K562 (cell line): Measurements from ENCODE around the gene SERPINB7. TPM values are rescaled to one million over a fixed set of nuclear protein-coding genes. Genes with fewer than 3 reads are reported as not detected.

ENCODE experiments used
- ATAC-seq: fragments of 200-7000 bp; cut with Tn5 transposase; 3 replicates; pipeline ENCODE4 v1.9.1; 2020; ENCODE audit warnings: moderate library complexity
- BruUV-seq: library from RNA; stranded (reverse); fragments of 400-500 nt; replicated peaks from 2 replicates; lab custom pipeline; 2021; lab: Mats Ljungman, UMichigan
- CTCF ChIA-PET: fragments of 300-600 bp; formaldehyde crosslinking; extraction: SDS; loops from one replicate; lab custom pipeline; 2021; ENCODE audit warnings: low intra/inter-chr PET ratio; lab: Yijun Ruan, JAX
- POLR2A ChIA-PET: fragments of 300-600, 350-650 bp; sonication (Branson Sonifier 250); formaldehyde crosslinking; extraction: SDS; loops from one replicate; lab custom pipeline; 2021; ENCODE audit warnings: antibody characterized with exemption, inconsistent platforms; lab: Yijun Ruan, JAX
- DNase-seq, 4 experiments: peaks; one replicate each; pipeline versions ENCODE4 v3.0.0 to v3.0.0-alpha.2; 2011 to 2018; ENCODE audit warnings: low spot score in 3 of 4, mixed read lengths in 3 of 4; ENCODE audit errors: extremely low read depth in 1 of 4
- FAIRE-seq: peaks from 2 replicates; lab custom pipeline; 2011; peaks lifted over from hg19 to GRCh38; lab: Jason Lieb, UNC
- H2AFZ ChIP-seq: 2 replicates; pipeline ENCODE4 v1.6.0; 2011; ENCODE audit warnings: low read depth, low read length, control low read depth, inconsistent platforms
- H3K27ac ChIP-seq: fragments of 200-600 bp; 3 replicates; pipeline ENCODE4 v1.8.0; 2011; ENCODE audit warnings: low read depth, mild to moderate bottlenecking, control low read depth, inconsistent platforms, low read length, moderate library complexity, mixed read lengths; ENCODE audit errors: extremely low read depth
- H3K27me3 ChIP-seq, 2 experiments: fragments of 300-600 bp in 1 of 2; 2 replicates in 1 of 2; 3 replicates in 1 of 2; pipeline versions ENCODE4 v1.6.0 to v1.8.0; 2011; ENCODE audit warnings: inconsistent platforms in 2 of 2, low read length in 2 of 2, mild to moderate bottlenecking in 1 of 2, mixed read lengths in 1 of 2, moderate library complexity in 1 of 2; ENCODE audit not compliant: control insufficient read depth in 2 of 2, insufficient read depth in 2 of 2
- H3K36me3 ChIP-seq: fragments of 300-600 bp; 3 replicates; pipeline ENCODE4 v1.8.0; 2011; ENCODE audit warnings: mild to moderate bottlenecking, low read length, inconsistent platforms; ENCODE audit not compliant: control insufficient read depth, insufficient read depth
- H3K4me1 ChIP-seq, 2 experiments: fragments of 200-600 bp in 1 of 2; replicated peaks in 1 of 2; 2 replicates in 1 of 2; 3 replicates in 1 of 2; pipeline versions ENCODE4 v1.5.1 to v1.8.0; 2011; ENCODE audit warnings: inconsistent platforms in 2 of 2, low read length in 2 of 2, mild to moderate bottlenecking in 1 of 2, mixed read lengths in 1 of 2, moderate library complexity in 1 of 2; ENCODE audit not compliant: control insufficient read depth in 2 of 2, insufficient read depth in 2 of 2
- H3K4me2 ChIP-seq: 2 replicates; pipeline ENCODE4 v1.6.1; 2011; ENCODE audit warnings: low read length, control low read depth, inconsistent platforms, mixed read lengths; ENCODE audit not compliant: insufficient read depth
- H3K4me3 ChIP-seq: fragments of 200-600 bp; sonication (generic), shearing (Covaris generic); 2 replicates; pipeline ENCODE4 v1.5.1; 2016; ENCODE audit warnings: control low read depth, inconsistent platforms
- H3K79me2 ChIP-seq: fragments of 200-600 bp; 3 replicates; pipeline ENCODE4 v1.8.0; 2011; ENCODE audit warnings: low read length, inconsistent platforms; ENCODE audit not compliant: control insufficient read depth, insufficient read depth
- H3K9ac ChIP-seq, 2 experiments: 2 replicates each; pipeline versions ENCODE4 v1.6.0 to v1.6.1; 2011; ENCODE audit warnings: low read depth in 2 of 2, low read length in 2 of 2, control low read depth in 1 of 2, inconsistent platforms in 1 of 2, mild to moderate bottlenecking in 1 of 2, mixed read lengths in 1 of 2; ENCODE audit not compliant: insufficient read depth in 1 of 2
- H3K9me1 ChIP-seq: one replicate; pipeline ENCODE4 v1.6.0; 2011; ENCODE audit warnings: inconsistent platforms, mild to moderate bottlenecking, low read length, moderate library complexity; ENCODE audit not compliant: control insufficient read depth, insufficient read depth
- H3K9me3 ChIP-seq: replicated peaks from 2 replicates; pipeline ENCODE4 v1.5.1; 2011; ENCODE audit warnings: low read depth, low read length, inconsistent platforms; ENCODE audit not compliant: control insufficient read depth, insufficient read depth
- H4K20me1 ChIP-seq: replicated peaks from 2 replicates; pipeline ENCODE4 v1.6.1; 2011; ENCODE audit warnings: low read length, inconsistent platforms, mixed read lengths; ENCODE audit not compliant: control insufficient read depth, insufficient read depth
- POLR2AphosphoS2 ChIP-seq: IDR thresholded peaks from 2 replicates; pipeline ENCODE4 v1.6.1; 2012; ENCODE audit warnings: low read length, improper control_type of control experiment
- WGBS: fragments of 100-300 bp; shearing (Covaris generic); methylation state at CpG from one replicate; pipeline ENCODE4 v1.1.6; 2016; ENCODE audit warnings: low coverage, mixed read lengths; ENCODE audit not compliant: insufficient coverage; ENCODE audit errors: missing lambda C conversion rate; 5-methylcytosine and 5-hydroxymethylcytosine counted together
- in situ Hi-C: fragments of 300-500 bp; cut with MboI; formaldehyde crosslinking; loops from 4 replicates; pipeline ENCODE4 v1.15.0; 2018; ENCODE audit warnings: inconsistent platforms, mixed read lengths
- intact Hi-C: fragments of 100-400 bp; cut with micrococcal nuclease; formaldehyde crosslinking; loops from 2 replicates; pipeline ENCODE4 v1.14.2; 2022
- polyA plus RNA-seq, 8 experiments: library from polyadenylated mRNA; depleted of rRNA in 4 of 8; stranded (reverse) in 5 of 8; unstranded in 3 of 8; fragments of >200 nt; fragmentation: Nextera tagmentation in 2 of 8; fragmentation: Illumina TruSeq in 1 of 8; extraction: Ambion mirVana in 2 of 8; extraction: Trizol in 1 of 8; gene quantifications; 2 replicates each; pipeline versions ENCODE4 v1.2.1 to v1.2.3, GENCODE V29; 2011 to 2014; ENCODE audit warnings: inconsistent platforms in 1 of 8, missing spikeins in 1 of 8
- total RNA-seq, 7 experiments: library from RNA; depleted of rRNA in 6 of 7; stranded (reverse); fragments of >200 nt in 6 of 7; fragmentation: Illumina TruSeq in 2 of 7; extraction: Trizol in 2 of 7; gene quantifications; 2 replicates each; pipeline versions ENCODE4 v1.2.1 to v1.2.3, GENCODE V29; 2011 to 2021; ENCODE audit warnings: low replicate concordance in 1 of 7
- TF ChIP-seq, protein P1 (sequence below): fragments of 250-450 bp; sonication (Bioruptor Pico); IDR thresholded peaks from 2 replicates; pipeline ENCODE4 v1.6.1; 2021; ENCODE audit warnings: mild to moderate bottlenecking
- TF ChIP-seq, protein P2 (sequence below): fragments of 250-450 bp; sonication (Bioruptor Pico); IDR thresholded peaks from 2 replicates; pipeline ENCODE4 v1.4.0; 2020; ENCODE audit warnings: mild to moderate bottlenecking, moderate library complexity
- TF ChIP-seq, protein P3 (sequence below), 2 experiments: fragments of 450-650 bp; IDR thresholded peaks; 2 replicates each; pipeline ENCODE4 v1.6.1; 2018; ENCODE audit warnings: mild to moderate bottlenecking in 2 of 2, low read depth in 1 of 2; ENCODE audit not compliant: partially characterized antibody in 2 of 2

SERPINB7 gene
- total and polyA plus RNA-seq, 9 of the 15 experiments (the other 6 are each of a cell fraction or from before 2014, with no cell fraction given), result not detected

DNA sequence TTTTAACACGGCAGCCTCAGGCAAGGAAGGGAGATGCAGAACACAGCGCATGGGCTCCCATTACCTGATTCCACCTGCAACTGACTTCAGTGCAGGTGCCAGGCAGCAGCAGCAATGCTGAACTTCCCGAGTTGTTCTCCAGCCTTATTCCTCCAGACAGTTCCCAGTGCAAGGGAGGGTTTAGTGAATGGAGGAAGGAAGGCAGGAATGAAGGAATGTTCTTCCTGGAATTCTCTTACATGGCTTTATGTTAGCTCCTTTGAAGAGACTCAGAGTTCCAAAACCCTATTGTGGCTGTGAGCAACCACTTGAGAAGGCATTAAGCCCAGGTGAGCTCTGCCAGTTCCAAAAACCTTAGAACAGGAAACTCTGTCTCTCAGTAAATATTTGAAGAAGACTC, 45.5 kb downstream of the SERPINB7 start:
- no peak overlapping the region for H2AFZ ChIP-seq
- in situ Hi-C loops (no loop called here), intact Hi-C loops (no loop called here)
- no peaks in the 10 kb centered on the region for H3K9me1 ChIP-seq
- WGBS, result 0% methylated on average over 3 of the region's 3 CpGs
- no peak overlapping the region for H3K9ac ChIP-seq
- H3K79me2 ChIP-seq, result no peaks in the 10 kb centered on the region
- no peak for DNase-seq
- H3K4me2 ChIP-seq, result no peak overlapping the region
- POLR2A ChIA-PET, result no interaction called here
- H3K4me1 ChIP-seq, result no peaks in the 10 kb centered on the region
- no peak overlapping the region for H3K27ac ChIP-seq
- H3K9me3 ChIP-seq, result no peaks in the 10 kb centered on the region
- no peaks in the 10 kb centered on the region for H3K27me3 ChIP-seq
- H3K4me3 ChIP-seq, result no peak overlapping the region
- H3K36me3 ChIP-seq, result no peaks in the 10 kb centered on the region
- FAIRE-seq, result no peak
- ATAC-seq, result no peak
- no TSS peak for BruUV-seq
- CTCF ChIA-PET, result no interaction called here
- H4K20me1 ChIP-seq, result no peaks in the 10 kb centered on the region
- TF ChIP-seq POLR2AphosphoS2, result no peak
- TF ChIP-seq, protein P1, sequence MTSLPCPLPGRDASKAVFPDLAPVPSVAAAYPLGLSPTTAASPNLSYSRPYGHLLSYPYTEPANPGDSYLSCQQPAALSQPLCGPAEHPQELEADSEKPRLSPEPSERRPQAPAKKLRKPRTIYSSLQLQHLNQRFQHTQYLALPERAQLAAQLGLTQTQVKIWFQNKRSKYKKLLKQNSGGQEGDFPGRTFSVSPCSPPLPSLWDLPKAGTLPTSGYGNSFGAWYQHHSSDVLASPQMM (CRISPR knock-in tag), result no peak
- TF ChIP-seq, protein P2, sequence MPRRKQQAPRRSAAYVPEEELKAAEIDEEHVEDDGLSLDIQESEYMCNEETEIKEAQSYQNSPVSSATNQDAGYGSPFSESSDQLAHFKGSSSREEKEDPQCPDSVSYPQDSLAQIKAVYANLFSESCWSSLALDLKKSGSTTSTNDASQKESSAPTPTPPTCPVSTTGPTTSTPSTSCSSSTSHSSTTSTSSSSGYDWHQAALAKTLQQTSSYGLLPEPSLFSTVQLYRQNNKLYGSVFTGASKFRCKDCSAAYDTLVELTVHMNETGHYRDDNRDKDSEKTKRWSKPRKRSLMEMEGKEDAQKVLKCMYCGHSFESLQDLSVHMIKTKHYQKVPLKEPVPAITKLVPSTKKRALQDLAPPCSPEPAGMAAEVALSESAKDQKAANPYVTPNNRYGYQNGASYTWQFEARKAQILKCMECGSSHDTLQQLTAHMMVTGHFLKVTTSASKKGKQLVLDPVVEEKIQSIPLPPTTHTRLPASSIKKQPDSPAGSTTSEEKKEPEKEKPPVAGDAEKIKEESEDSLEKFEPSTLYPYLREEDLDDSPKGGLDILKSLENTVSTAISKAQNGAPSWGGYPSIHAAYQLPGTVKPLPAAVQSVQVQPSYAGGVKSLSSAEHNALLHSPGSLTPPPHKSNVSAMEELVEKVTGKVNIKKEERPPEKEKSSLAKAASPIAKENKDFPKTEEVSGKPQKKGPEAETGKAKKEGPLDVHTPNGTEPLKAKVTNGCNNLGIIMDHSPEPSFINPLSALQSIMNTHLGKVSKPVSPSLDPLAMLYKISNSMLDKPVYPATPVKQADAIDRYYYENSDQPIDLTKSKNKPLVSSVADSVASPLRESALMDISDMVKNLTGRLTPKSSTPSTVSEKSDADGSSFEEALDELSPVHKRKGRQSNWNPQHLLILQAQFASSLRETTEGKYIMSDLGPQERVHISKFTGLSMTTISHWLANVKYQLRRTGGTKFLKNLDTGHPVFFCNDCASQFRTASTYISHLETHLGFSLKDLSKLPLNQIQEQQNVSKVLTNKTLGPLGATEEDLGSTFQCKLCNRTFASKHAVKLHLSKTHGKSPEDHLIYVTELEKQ (CRISPR knock-in tag), result no peak
- TF ChIP-seq, protein P3, sequence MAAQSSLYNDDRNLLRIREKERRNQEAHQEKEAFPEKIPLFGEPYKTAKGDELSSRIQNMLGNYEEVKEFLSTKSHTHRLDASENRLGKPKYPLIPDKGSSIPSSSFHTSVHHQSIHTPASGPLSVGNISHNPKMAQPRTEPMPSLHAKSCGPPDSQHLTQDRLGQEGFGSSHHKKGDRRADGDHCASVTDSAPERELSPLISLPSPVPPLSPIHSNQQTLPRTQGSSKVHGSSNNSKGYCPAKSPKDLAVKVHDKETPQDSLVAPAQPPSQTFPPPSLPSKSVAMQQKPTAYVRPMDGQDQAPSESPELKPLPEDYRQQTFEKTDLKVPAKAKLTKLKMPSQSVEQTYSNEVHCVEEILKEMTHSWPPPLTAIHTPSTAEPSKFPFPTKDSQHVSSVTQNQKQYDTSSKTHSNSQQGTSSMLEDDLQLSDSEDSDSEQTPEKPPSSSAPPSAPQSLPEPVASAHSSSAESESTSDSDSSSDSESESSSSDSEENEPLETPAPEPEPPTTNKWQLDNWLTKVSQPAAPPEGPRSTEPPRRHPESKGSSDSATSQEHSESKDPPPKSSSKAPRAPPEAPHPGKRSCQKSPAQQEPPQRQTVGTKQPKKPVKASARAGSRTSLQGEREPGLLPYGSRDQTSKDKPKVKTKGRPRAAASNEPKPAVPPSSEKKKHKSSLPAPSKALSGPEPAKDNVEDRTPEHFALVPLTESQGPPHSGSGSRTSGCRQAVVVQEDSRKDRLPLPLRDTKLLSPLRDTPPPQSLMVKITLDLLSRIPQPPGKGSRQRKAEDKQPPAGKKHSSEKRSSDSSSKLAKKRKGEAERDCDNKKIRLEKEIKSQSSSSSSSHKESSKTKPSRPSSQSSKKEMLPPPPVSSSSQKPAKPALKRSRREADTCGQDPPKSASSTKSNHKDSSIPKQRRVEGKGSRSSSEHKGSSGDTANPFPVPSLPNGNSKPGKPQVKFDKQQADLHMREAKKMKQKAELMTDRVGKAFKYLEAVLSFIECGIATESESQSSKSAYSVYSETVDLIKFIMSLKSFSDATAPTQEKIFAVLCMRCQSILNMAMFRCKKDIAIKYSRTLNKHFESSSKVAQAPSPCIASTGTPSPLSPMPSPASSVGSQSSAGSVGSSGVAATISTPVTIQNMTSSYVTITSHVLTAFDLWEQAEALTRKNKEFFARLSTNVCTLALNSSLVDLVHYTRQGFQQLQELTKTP (IDR thresholded peaks at IDR 0.05; ENCODE audit: low read depth in 1 of 2, partially characterized antibody in 2 of 2), result no peak
